ENCODE measurements around the gene LGI4.

The LGI4 gene

DNA sequence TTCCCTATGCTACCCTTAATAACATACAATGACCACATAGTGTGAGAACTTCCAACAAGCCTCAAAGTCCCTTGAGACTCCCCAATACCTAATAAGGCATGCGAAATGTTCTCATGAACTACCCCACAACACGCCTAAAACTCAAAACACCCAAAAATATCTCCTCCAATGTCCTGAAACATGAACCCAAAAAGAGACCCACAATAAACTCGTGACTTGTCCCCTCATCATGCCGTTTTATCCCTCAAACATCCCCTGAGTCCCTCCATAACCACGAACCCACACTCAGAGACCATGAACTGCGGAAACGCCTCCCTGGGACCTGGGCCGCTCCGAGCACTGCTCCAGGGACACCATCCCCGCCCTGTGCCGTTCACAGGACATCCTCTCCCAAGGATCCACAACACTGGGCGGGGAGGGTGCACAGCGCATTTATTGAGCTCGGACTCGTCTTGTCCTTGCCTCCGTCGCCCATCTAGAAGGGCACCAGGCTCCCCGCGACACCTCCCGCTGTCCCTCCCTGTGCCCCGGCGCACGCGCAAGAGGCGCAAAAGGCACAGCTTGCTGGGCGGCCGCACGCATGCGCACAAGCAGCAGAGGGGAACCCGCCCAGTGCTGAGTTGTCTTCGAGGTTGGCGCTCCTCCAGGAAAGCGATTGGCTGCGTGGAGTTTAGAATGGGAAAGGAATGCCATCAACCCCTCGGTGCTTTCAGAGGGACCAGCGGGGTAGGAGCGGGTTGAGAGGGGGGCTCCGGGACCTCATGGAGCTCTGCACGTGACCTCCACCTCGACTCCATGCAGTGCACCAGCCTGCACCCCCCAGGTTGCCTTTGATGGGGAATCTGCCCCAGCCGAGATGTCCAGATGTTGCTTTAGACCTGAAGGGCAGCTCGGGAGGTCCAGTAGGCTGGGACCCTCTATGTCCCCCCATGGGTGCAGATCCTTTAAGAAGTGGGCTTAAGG lies 10.5 kb downstream of the LGI4 start:
- DNase-seq (ENCODE audit: low read depth in 4 of 4, low spot score in 1 of 4) = peak; percentile 70 to 82 (median 79)

- no peak for DNase-seq (ENCODE audit: low read depth in 4 of 4, low spot score in 1 of 4)
Measured at GRCh38 chr19:35123573-35123972, 11.3 kb downstream of the LGI4 start.

- DNase-seq (ENCODE audit: low read depth in 4 of 4, low spot score in 1 of 4) = no peak
Measured at GRCh38 chr19:35122687-35123551, 11.9 kb downstream of the LGI4 start.

- no peak for DNase-seq (ENCODE audit: low read depth in 4 of 4, low spot score in 1 of 4)
Measured at GRCh38 chr19:35120898-35121297, 14.0 kb downstream of the LGI4 start.

DNA sequence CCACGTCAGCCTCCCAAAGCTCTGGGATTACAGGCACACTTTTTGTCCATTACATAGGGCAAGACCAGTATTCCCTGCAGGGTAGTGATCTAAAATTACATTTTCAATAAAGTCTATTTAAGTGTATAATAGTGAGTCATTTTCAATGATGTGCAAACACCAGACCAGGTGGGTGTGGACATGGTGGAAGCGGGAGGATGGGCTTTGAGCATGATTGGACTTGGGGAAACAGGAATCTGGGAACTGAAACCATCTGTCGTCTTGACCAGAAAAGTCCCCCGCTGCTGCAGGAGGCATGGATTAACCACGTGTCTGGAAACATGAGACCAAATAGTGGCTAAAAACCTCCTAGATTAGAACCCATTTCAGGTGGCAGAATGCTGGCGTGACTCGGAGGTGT lies 14.4 kb downstream of the LGI4 start:
- no peak for DNase-seq (ENCODE audit: low read depth in 4 of 4, low spot score in 1 of 4)

- DNase-seq (ENCODE audit: low read depth in 4 of 4, low spot score in 1 of 4) = no peak
Measured at GRCh38 chr19:35119578-35120155, 15.2 kb downstream of the LGI4 start.

GRCh38 chr19:35119091-35119490 lies 15.8 kb downstream of the LGI4 start:
- no peak for DNase-seq (ENCODE audit: low read depth in 4 of 4, low spot score in 1 of 4)

- no peak for DNase-seq (ENCODE audit: low read depth in 4 of 4, low spot score in 1 of 4)
Measured at GRCh38 chr19:35118268-35119020, 16.4 kb downstream of the LGI4 start.

DNA sequence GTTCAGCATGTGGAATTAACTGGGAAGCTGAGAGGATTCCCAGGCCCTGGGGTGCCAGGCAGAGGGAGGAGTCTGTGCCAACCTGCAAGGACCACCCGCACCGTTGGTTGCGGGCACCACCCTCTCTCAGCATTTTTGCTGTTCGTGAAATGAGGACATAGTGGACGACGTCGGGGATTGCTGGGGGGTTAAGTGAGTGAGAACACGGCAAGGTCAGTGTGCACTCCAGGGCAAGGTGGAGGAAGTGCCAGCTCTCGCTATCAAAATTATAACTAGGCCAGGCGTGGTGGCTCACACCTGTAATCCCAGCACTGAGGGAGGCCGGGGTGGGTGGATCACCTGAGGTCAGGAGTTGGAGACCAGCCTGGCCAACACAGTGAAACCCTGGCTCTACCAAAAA lies 17.1 kb downstream of the LGI4 start:
- DNase-seq (ENCODE audit: low read depth in 4 of 4, low spot score in 1 of 4) = no peak

- no peak for DNase-seq (ENCODE audit: low read depth in 4 of 4, low spot score in 1 of 4)
Measured at GRCh38 chr19:35117116-35117515, 17.7 kb downstream of the LGI4 start.

DNA sequence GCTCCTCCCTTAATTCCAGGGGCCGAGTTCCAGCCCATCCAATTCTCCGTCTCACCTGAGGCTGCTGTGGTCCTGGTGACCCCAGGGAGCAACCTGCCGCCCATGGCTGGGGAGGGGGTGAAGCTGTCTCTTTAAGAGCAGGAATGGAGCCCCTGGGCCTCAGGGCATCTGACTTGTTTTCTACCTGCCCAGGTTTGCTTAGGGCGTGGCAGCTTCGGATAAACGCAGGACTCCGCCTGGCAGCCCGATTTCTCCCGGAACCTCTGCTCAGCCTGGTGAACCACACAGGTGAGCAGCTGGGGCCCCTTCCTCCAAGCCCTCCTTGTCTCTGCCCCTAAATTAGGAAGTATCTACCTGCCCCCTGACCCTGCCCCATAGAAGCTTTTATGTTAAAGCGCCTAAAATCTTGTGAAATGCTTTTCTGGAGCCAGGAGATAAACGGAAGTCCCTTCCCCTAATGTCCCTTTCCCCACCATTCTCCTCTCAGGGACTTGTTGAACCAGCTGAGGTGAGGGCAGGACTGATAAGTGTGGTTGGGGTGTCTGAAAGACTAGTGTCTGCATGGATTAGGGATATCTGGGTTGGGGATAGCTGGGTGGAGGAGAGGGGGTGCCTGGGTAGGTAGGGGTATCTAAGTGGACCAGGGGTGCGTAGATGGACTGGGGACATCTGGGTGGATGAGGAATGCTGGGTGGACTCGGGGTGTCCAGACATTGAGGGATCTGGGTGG lies 18.6 kb downstream of the LGI4 start:
- DNase-seq (ENCODE audit: low read depth in 4 of 4, low spot score in 1 of 4) = no peak

DNA sequence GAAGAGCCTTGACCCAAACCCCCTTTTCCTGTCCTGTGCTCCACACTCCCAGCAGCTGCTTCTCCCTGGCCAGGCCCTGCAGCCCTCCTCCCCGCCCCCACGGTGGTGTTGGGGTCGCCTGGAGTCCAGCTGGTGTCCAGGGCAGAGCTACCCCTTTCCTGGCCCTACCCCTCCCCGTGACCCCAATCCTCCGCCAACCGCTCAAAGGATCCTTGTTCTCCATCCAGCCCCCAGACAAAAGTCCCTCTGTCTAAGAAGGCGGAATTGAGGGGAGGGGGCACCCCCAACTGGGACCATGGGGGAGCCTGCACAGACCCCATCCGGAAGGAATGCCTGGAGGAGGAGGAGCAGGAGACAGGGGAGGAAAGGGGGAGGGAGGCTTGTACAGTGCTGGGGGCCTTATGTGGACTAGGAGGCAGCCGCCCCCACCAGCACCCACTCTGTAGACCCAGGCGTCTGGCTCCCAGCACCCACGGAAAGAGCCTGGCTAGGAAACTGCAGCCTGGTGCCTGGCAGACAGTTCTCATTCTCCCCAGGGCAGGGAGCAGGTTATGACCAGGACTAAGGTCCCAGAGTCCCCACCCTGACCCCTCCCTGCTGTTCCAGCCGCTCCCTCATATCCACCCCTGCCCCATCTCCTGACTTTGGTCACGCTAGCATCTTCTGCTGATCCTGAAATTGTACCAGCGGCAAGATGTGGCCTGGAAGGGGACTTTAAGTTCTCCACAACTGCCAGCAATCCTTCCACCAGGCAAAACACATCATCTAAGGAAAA lies 19.5 kb downstream of the LGI4 start, which contains the start of gene FXYD3:
TSS of gene FXYD3 (plus strand) at position 647 of the 775 bp plus-strand sequence. CDS start 3,554 bp downstream, outside the sequence.
- DNase-seq (ENCODE audit: low read depth in 4 of 4, low spot score in 1 of 4) = no peak

DNA sequence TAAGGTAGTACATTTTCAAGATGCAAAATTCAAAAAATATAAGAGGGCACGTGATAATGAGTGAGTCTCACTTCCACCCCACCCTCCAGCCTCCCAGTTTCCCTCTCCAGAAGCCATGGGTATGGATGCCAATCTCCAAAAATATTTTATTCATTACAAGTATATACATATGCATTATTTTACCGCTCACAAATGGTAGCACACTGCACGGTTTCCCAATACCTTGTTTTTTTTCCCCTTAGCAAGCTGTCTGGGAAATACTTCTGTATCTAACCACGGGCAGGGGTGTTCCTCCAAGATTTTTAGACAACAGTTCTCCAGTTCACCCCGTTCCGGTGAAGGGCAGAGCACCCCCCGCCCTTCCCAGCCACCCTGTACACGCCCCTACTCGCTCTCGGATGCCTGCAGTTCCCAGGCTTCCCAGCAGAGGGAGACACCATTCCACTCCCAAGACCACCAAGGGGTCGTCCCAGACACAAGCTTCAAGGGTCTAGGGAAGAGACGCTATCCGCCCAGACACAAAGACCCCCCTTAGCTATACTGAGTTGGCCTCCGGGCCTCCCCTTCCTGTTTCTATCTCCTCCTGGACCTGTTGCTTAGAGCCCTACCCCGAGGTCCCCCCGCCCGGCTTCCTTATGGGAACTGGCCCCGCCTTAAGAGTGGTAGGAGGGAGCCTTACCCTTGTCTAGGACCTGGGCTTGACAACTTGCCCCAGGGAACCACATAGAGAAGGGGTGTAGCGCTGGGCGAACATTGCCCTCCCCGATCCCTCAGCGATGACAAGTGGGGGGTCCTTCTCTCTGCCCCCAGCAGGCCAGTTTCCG lies 20.3 kb downstream of the LGI4 start:
- peak; percentile 33 to 55 (median 51) for DNase-seq (ENCODE audit: low read depth in 4 of 4, low spot score in 1 of 4)

- DNase-seq (ENCODE audit: low read depth in 4 of 4, low spot score in 1 of 4) = no peak
Measured at GRCh38 chr19:35112995-35113688, 21.7 kb downstream of the LGI4 start.

- no peak for DNase-seq (ENCODE audit: low read depth in 4 of 4, low spot score in 1 of 4)
Measured at GRCh38 chr19:35110974-35111373, 23.9 kb downstream of the LGI4 start.

- no peak for DNase-seq (ENCODE audit: low read depth in 4 of 4, low spot score in 1 of 4)
Measured at GRCh38 chr19:35109395-35110112, 25.3 kb downstream of the LGI4 start.

GRCh38 chr19:35108730-35109129 lies 26.1 kb downstream of the LGI4 start:
- DNase-seq (ENCODE audit: low read depth in 4 of 4, low spot score in 1 of 4) = no peak

All from stimulated activated CD4-positive, alpha-beta T cell treated with anti-CD3 and anti-CD28 coated beads, Interleukin-1b, Interleukin-23, amount 100 ng/mL, for 24 hours (primary cell).